AG10803 (cell line): ENCODE measurements around the gene SEH1L.

Experiments
- DNase-seq: peaks from one replicate; pipeline ENCODE4 v3.0.0; 2010; ENCODE audit warnings: low read depth
- H3K4me3 ChIP-seq: 2 replicates; pipeline ENCODE4 v1.5.1; 2011; ENCODE audit warnings: mild to moderate bottlenecking, low read length, control low read depth
- TF ChIP-seq, protein P1 (sequence below): conservative IDR thresholded peaks from 2 replicates; pipeline ENCODE4 v1.5.1; 2011; ENCODE audit warnings: mild to moderate bottlenecking, low read length, control low read depth, inconsistent platforms

SEH1L gene

GRCh38 chr18:12911025-12911928 lies 36.5 kb upstream of the SEH1L start:
- H3K4me3 ChIP-seq = peak overlapping the region; percentile 29
- TF ChIP-seq, protein P1, sequence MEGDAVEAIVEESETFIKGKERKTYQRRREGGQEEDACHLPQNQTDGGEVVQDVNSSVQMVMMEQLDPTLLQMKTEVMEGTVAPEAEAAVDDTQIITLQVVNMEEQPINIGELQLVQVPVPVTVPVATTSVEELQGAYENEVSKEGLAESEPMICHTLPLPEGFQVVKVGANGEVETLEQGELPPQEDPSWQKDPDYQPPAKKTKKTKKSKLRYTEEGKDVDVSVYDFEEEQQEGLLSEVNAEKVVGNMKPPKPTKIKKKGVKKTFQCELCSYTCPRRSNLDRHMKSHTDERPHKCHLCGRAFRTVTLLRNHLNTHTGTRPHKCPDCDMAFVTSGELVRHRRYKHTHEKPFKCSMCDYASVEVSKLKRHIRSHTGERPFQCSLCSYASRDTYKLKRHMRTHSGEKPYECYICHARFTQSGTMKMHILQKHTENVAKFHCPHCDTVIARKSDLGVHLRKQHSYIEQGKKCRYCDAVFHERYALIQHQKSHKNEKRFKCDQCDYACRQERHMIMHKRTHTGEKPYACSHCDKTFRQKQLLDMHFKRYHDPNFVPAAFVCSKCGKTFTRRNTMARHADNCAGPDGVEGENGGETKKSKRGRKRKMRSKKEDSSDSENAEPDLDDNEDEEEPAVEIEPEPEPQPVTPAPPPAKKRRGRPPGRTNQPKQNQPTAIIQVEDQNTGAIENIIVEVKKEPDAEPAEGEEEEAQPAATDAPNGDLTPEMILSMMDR = no peak
- DNase-seq = peak; percentile 3

GRCh38 chr18:12911929-12912703 lies 35.7 kb upstream of the SEH1L start:
- H3K4me3 ChIP-seq = no peak overlapping the region
- TF ChIP-seq, protein P1 = no peak
- DNase-seq = no peak

DNA sequence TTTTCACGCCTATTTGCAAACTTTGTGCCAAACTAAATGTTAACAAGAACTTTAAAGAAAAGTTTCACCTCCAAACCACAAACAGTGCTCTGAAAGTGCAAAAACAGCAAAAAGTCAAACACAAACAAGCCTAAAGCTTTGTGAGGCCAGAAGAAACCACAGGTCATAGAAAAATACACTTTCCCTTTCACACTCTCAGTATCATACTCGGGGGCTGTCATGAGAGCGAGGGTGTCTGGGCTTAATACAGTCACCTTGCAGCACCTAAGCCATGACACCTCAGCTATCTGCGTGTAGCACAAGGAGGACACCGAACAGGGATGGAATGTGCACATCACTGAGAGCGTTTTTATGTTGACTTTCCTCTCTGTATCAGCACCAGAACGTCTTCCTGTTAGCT lies 26.6 kb upstream of the SEH1L start:
- TF ChIP-seq, protein P1 = no peak
- no peak for DNase-seq
- H3K4me3 ChIP-seq = no peak overlapping the region

GRCh38 chr18:12922266-12922665 lies 25.5 kb upstream of the SEH1L start:
- H3K4me3 ChIP-seq = no peak overlapping the region
- no peak for DNase-seq
- TF ChIP-seq, protein P1 = no peak

DNA sequence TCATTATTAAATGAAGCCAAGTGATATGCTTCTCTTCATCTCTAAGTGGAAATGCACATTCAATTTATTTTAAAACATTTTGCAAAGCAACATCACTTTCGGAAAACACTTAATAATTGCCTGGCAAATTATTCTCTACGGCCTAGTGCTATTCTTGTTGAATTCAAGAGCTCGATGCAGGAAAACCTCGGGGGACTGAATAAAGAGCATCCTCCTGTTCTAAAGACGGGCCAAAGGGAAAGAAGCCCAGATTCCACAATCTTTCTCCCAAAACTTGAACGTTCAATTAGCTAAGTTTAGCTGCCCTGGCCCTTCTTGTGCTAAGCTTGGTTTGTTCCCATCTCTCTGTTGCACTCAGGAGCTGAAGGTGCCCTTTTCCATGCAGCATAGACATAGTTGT lies 23.2 kb upstream of the SEH1L start:
- no peak overlapping the region for H3K4me3 ChIP-seq
- no peak for DNase-seq

GRCh38 chr18:12928206-12928605 lies 19.6 kb upstream of the SEH1L start:
- TF ChIP-seq, protein P1 = no peak
- no peak overlapping the region for H3K4me3 ChIP-seq
- DNase-seq = no peak

More for the DNA sequence above, 23.2 kb upstream of the SEH1L start:
- TF ChIP-seq, protein P1 = no peak
